HG03039 (cell line): Measurements from ENCODE around the gene DEFB132.

Experiments
- ATAC-seq: cut with Tn5 transposase; IDR thresholded peaks from one replicate; pipeline ENCODE4 v1.9.1; 2021; ENCODE audit warnings: mild to moderate bottlenecking, moderate library complexity; ENCODE audit not compliant: unreplicated experiment

The DEFB132 gene

GRCh38 chr20:259981-260380 is 2.5 kb downstream of the DEFB132 start:
- no peak for ATAC-seq

- no peak for ATAC-seq
Observed at GRCh38 chr20:263701-264100, 6.2 kb downstream of the DEFB132 start.

GRCh38 chr20:266596-267562 is 9.4 kb downstream of the DEFB132 start:
- peak; percentile 88 for ATAC-seq

GRCh38 chr20:270517-270916 is 13.0 kb downstream of the DEFB132 start:
- no peak for ATAC-seq

- no peak for ATAC-seq
Observed at GRCh38 chr20:271069-271468, 13.5 kb downstream of the DEFB132 start.

GRCh38 chr20:271528-271927 is 14.0 kb downstream of the DEFB132 start:
- no peak for ATAC-seq

- ATAC-seq: no peak
Observed at GRCh38 chr20:272718-273117, 15.2 kb downstream of the DEFB132 start.

- ATAC-seq: no peak
Observed at GRCh38 chr20:273884-274283, 16.4 kb downstream of the DEFB132 start.

GRCh38 chr20:275791-276190 is 18.3 kb downstream of the DEFB132 start:
- no peak for ATAC-seq

- ATAC-seq: no peak
Observed at GRCh38 chr20:276620-277495, 19.3 kb downstream of the DEFB132 start.

GRCh38 chr20:277496-277781 is 19.9 kb downstream of the DEFB132 start:
- ATAC-seq: no peak

GRCh38 chr20:278181-278580 is 20.7 kb downstream of the DEFB132 start:
- ATAC-seq: no peak

- no peak for ATAC-seq
Observed at GRCh38 chr20:278607-279571, 21.4 kb downstream of the DEFB132 start.

GRCh38 chr20:284172-284571 is 26.6 kb downstream of the DEFB132 start:
- ATAC-seq: no peak

GRCh38 chr20:286508-286907 is 29.0 kb downstream of the DEFB132 start:
- no peak for ATAC-seq

- no peak for ATAC-seq
Observed at GRCh38 chr20:288956-289692, 31.6 kb downstream of the DEFB132 start.

GRCh38 chr20:289693-290083 is 32.2 kb downstream of the DEFB132 start:
- ATAC-seq: no peak

- peak; percentile 80 for ATAC-seq
Observed at GRCh38 chr20:290084-290831, 32.7 kb downstream of the DEFB132 start, which contains the start of gene C20orf96. Gene C20orf96, minus strand, starts transcription at chr20:290750. Its CDS starts 140 bp downstream, at chr20:290610.

- ATAC-seq: no peak
Observed at GRCh38 chr20:294602-295001, 37.1 kb downstream of the DEFB132 start.
